HL-60/S4 treated with phorbol 12-myristate 13-acetate at 8.2 ng/mL for 4 days and 3 days (cell line): ENCODE results near the gene LPIN2.
"Not testable (repeated sequence)": the region's sequence is repeated elsewhere in the genome, so short reads cannot be mapped to it uniquely, and the experiment has no call there.

ENCODE experiments used
- in situ Hi-C: fragments of 300-500 bp; cut with MboI; formaldehyde crosslinking; loops from 2 replicates; pipeline ENCODE4 v1.15.0; 2022; ENCODE audit warnings: low sequenced_read_pairs

LPIN2 gene

DNA sequence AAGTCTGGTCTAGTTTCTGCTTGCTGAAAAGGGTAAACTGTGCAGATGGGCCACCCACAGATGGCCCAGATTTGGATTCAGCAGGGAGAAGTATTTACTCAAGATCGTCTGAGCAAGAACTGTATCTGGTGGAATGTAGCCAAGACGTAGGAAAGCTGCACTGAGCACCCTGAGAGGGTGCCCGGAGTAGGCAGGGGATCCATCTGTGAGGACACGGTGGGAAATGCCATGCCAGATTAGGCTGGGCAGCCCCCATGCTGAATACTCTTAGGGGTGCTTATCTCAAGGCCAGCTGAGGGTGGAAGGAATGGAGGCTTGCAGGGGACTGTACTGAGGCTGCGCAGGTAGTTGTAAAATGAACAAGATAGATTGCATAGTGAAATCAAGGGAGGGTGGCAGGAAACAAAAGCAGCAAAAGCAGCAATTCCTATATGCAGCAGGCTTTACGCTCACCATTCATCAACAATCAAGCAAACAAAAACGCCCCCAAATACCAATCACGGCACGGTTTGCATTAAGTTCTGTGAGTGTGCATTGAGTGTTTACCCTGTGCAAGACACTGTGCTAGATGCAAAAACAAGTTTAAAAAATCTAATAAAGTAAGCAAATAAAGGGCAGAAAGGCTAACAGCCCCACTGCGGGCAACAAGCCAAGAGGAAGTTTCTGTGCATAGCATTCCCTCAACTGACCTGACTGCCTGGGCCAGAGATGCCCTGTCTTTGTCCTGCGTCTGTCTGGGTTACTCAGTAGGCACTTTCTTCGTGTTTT is 32.2 kb upstream of the LPIN2 start:
- in situ Hi-C loops: no loop called here

DNA sequence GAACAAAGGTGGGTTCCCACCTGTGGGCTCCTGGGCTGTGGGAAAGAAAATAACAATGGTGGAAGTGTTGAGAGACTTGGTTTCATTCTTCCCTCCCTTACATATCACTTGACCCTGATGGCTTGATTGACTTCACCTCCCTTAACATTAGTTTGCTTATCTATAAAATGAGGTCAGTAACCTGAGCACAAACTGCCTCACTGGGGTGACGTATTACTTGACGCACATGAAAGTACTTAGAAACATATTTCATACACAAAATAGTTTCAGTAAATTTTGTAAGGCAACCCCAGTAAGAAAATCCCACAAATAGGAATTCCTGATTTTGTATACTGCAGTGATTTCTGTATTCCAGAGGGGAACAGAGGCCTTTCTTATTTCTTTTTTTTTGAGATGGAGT is 29.4 kb upstream of the LPIN2 start:
- in situ Hi-C loops: no loop called here

DNA sequence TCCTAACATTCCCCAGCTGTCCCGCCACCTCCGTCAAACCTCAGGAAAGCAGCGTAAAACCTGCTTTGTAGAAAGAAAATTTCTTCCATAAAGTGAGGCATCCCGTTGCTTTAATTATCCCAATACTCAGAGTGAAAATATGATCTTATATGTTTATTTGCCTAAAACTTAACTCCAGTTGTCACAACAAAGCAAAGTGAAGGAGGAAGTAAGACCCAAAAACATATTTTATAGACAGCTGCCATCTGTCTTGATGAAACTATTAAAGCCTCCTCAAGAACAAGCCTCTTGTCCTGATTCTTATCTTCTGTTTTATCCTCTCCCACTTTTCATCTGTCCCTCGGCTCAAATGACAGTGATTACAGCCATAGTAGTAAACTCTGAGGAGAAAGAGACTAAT is 28.9 kb upstream of the LPIN2 start:
- in situ Hi-C loops: no loop called here

DNA sequence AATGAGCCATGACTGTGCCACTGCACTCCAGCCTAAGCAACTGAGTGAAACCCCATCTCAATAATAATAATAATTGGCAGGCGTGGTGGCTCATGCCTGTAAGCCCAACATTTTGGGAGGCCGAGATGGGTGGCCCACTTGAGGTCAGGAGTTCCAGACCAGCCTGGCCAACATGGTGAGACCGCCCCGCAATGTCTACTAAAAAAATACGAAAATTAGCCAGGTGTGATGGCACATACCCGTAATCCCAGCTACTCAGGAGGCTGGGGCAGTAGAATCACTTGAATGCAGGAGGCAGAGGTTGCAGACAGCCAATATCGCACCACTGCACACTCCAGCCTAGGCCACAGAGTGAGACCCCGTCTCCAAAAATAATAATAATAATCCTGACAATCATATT is 27.9 kb upstream of the LPIN2 start:
- in situ Hi-C loops: no loop called here

DNA sequence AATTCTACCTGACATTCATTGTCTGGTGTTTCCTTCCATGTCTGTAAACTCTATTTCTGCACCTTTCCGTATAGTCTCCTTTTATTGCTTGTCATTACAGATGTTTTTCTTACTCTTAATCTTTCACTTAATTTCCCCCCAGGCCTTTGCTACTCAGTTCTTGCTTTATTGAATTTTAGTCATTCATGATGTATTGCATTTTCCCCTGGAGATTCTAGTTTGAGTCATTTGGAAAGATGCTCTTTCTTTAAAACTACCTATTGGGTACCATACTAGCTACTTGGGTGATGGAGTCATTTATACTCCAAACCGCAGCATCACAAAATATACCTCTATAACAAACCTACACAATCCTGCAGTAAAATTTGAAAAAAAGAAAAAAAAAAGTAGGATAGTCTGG is 27.2 kb upstream of the LPIN2 start:
- in situ Hi-C loops: no loop called here

DNA sequence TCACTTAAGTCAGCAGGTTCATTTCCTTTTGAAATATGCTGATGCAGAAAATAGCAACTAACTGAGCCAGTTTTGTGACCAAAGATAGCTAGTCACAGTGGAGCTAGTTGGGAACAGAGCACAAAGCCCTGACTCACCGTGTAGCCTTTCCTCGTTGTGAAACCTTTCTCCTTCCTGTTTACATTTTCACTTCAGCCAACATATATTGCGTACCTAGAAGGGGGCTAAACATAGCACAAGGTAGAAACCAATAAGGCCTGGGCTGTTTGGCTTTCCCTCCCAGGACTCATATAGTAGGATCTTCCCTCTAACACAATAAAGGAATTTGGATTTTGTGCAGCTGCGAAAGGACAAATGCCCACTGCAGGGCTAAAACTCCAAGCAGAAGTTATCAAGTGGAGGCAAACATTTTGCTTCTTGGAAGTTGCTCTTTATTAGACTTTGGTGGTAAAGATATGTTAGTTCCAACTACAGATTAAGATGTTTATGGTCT is 24.5 kb upstream of the LPIN2 start:
- in situ Hi-C loops: no loop called here

DNA sequence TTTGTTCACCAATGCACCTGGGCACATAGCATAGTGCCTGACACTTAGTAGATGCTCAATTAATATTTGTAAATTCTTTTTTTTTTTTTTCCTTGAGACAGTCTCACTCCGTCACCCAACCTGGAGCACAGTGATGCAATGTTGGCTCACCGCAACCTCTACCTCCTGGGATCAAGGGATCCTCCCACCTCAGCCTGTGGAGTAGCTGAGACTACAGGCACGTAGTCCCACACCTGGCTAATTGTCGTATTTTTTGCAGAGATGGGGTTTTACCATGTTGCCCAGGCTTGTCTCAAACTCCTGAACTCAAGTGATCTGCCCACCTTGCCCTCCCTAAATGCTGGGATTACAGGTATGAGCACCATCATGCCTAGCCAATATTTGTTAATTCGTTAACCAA is 23.2 kb upstream of the LPIN2 start:
- in situ Hi-C loops: no loop called here

DNA sequence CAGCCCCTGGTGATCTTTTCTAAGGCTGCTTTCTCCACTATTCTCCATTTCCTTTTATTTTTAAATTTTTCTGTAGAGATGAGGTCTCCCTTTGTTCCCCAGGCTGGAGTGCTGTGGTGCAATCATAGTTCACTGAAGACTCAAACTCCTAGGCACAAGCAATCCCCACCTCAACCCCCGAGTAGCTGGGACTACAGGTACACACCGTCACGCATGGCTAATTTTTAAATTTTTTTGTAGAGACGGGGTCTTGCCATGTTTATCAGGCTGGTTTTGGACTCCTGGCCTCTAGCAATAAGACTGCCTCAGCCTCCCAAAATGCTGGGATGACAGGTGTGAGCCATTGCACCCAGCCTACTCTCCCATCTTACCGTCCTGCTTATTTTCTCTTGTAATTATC is 22.7 kb upstream of the LPIN2 start:
- in situ Hi-C loops: no loop called here

DNA sequence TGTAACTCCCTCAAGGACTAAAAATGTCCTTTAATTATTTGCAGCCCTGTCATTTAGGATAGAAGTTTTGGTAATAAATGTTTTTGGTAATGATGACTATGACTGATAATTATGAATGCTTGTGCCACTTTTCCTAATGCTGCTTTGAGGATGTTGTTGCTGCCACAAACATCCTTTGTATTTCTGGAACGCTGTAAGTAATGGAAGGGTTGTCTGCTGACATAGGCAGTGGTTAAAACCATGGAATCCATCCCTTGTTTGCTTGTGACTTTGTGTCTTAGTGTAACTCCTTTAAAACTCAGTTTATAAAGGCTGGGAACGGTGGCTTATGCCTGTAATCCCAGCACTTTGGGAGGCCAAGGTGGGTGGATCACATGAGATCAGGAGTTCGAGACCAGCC is 19.8 kb upstream of the LPIN2 start:
- in situ Hi-C loops: no loop called here

DNA sequence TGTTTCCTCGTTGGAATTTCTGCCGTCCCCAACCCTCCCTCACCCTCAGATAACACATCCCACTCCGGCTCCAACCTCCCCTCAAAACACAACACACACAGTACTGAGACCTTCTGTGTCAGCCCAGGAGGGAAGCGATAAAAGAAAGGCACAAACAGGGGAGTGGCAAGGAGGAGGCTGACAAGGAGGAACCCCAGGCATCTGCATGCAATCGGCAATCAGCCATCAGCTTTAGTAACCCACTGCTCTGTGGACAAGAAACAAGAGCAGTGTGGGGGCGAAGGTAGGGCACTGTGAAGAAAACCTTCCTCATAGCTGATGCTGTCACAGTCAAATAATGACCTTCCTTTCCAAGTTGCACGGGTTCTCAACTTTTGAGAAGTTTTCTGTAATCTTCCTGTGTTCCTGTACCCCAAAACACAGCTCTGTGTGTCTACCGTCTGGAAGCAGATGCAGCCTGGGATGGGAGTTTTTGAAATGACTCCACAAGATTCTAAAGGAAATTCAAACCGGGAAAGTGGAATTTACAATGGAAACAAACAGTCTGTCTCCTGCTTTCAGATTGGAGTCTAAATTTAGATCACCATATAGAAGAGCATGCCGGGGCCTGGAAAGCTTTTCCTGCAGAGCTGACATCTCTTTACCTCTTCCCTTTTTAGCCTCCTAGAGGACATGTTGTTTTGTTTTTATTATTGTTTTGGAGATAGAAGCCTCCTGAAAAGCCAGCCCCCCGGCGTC is 16.4 kb upstream of the LPIN2 start:
- in situ Hi-C loops: no loop called here

DNA sequence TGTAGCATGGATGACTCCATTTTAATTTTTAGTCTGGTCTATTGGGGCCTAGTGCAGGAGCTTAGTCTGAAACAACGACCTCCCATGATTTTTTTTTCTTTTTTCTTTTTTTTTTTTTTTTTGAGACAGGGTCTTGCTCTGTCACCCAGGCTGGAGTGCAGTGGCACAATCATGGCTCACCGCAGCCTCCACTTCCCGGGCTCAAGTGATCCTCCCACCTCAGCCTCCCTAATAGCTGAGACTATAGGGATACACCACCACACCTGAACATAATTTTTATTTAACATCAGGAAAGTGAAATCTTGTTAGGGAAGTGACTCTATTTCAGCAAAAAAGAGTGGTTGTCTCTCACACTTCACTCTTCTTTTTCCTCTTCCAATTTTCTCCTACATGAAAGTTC is 15.2 kb upstream of the LPIN2 start:
- in situ Hi-C loops: not testable (repeated sequence)

DNA sequence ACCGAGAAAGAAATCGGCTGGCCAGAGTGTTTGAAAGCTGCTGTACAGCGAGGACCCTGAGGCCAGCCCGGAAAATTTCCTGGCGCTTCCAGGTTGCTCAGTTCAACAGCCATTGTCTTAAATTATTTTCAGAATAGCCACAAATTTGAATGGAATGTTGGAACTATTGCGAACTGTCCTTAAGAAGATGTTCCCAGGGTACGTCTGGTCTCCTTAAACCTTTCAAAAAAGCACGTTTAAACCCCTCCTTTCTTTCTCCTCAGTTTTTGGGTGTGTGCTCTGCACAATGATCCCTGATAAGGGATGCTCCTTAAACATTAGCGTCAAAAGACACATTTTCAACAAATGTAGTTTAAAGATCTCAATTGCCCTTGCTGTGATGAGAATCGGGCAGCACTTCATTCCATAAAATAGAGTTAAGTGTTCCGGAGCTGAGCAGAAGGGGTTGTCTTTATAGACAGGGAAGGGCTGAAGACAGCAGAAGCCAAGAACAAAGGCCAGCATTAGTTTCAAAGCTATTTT is 14.5 kb upstream of the LPIN2 start:
- in situ Hi-C loops: no loop called here

DNA sequence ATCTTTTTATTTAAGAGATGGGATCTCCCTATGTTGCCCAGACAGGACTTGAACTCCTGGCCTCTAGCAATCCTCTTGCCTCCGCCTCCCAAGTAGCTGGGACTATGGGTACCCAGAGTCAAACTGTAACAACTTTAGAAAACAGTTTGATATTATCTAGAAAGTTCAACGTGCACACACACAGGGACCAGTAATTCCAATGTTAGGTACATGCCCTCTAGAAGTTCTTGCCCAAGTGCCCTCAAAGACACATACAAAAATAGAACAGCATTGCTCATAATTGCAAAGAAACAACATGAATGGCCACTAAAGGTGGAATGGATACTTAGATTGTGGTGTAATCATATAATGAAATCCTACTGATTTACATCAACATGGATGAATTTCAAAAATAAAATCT is 12.6 kb upstream of the LPIN2 start:
- in situ Hi-C loops: no loop called here

DNA sequence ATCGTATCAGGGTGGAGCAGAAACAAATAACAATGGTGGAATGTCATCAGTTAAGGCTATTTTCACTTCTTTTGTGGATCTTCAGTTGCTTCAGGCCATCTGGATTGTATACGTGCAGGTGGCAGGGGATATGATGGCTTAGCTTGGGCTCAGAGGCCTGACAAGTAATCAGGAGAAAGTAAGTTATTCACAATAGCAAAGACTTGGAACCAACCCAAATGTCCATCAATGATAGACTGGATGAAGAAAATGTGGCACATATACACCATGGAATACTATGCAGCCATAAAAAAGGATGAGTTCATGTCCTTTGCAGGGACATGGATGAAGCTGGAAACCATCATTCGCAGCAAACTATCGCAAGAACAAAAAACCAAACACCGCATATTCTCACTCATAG is 10.7 kb upstream of the LPIN2 start:
- in situ Hi-C loops: not testable (repeated sequence)

DNA sequence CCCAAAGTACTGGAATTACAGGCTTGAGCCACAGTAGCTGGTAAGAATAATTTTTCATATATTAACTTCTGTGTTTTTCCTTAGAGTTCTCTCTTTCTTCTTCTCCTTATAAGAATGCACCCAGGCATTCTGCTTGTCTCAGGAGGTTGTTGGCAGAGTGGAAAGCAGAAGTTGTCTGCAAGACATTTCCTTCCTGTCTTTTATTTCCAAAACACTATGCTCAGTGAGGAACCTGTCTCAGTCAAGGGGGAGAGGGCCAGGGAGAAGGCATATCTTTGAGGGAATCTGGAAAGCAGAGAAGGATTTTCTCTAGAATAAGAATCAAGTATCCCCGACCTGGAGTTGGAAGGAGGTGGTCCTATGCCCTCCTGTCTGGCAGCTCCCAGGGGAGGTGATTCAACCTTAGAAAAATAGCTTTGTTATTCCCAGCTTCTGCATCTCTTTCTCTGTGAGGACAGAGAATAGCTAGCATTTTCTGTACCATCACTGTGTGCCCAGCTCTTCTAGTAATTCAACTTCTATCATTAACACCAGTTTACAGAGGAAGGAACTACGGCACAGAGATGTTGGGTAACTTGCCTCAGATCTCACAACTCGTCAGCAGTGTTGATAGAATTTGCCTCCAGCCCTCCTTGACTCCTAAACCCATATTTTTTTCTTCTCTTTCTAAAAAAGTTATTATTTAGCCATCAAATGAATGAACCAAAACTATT is 3.8 kb upstream of the LPIN2 start:
- in situ Hi-C loops: no loop called here

DNA sequence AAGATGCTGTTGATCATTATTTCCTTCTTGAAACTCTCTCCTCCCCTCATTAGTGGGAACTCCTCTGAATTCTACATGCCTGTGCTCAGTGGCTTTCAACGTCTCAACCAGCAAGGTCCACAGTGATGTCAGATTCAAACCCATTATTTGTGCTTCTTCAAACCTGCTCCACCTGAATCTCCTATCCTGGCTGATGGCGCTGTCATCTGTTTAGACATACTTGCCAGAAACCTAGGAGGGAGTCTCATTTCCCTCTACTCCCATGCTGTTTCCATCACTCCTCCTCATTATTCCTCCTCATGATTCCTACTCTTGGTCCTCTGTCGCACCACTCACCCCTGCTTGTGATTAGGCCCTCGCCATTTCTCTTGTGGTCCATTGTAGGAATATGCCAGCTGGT is 2.9 kb upstream of the LPIN2 start:
- in situ Hi-C loops: no loop called here

DNA sequence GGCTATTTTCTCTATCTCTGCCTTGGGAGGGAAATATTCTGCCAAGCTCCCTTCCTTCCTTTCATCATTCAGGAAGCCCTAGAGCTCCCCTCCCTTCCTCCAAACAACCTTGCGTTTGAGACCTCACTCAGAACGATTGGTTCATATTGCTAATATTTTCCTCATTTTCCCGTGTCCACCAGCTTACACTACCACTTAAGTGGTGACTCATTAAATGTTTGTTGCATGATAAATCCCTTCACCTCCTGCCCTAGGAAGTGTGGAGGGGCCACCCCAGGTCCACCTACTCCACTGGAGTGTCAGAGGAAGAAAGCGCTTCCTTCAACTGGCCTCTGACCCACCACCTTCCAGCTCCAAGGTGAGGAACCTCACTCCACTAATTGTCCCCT is 2.3 kb upstream of the LPIN2 start:
- in situ Hi-C loops: no loop called here

DNA sequence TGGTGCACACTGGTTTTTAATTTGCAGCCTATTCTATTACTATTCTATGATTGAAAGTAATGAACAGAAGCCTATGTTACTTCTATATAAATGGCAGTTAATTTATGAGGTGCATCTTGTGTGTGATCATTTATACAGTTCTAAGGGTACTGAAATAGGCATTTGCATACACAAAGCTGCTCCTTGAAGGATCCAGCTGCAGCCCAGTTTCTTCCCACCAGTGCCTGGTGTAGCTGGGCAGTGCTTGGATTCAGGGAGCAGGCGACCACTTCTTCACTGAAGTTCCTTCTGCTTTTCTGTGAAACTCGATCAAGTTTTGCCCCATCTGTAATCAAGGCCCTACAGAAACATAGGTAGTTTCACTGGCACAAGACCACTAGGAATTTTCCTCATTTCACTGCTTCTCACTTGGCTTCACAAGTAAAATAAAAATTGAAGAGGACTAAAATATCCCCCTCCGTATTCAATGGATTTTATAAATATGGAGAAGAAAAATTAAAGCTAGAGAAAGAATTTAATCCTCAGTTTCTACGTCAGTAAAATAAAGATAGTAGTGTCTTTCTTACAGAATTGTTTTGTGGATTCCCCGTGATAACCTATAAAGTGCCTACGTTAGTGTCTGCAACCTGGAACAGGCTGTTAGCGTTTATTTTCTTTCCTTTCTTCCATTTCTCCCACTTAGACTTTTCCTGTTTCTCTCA is 1.7 kb upstream of the LPIN2 start:
- in situ Hi-C loops: no loop called here

DNA sequence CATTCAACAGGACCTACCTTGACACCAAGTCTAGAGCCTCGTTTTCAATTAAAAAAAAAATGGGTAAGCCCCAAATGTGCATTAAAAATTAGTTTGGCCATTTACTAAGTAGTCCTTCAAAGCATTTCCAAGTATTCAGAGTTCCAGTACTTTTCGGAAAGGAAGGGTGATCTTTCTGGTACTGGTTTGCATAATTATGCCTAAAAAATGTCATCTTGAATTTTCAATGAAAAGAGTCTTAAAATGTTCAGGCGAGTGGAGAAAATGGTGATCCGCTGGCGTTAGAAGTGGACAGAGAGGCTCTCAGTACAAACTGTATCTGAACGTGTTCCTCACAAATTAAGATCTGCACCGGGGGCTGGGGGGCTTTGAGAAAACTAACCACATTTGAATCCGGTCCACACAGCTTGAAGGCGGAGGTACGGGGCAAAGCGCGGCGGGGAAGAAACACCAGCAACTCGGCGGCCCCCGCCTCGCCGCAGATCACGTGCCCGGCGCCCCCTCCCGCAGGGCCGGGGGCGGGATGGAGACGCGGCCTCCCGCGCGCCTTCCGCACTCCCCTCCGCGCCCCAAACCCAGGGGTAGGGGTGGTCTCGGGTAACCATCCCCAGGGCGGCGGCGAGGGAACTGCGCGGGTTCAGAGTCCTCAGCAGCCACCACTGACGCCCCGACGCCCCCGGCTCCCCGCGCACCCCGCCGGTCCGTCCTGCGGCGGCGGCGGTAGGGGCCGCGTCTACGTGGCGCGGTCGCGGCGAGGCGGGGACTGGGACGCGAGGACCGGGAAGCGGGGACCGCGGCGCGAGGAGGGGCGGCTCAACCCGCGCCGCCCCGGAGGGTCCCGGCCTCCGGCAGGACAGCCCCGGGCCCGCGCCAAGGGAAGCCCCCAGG is 564 bp downstream of the LPIN2 start:
- in situ Hi-C loops: no loop called here

DNA sequence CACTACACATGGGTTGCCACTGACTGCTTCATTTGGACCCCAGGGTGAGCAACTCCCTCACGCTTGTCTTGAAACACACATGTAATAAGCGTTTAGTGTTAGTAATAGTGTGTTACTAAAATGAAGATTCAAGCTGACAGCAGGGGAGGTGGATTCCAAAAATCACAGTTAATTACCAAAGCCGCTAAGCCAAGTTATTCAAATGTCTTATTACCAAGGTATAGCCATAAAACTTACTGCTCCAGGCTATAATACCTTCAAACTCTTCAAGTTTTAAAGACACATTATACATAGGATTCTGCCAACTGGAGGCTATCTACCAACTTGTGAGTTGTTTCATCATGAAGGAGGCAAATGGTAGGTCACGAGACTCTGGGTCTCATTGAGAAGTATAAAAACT is 2.9 kb downstream of the LPIN2 start:
- in situ Hi-C loops: no loop called here
